SU-DHL-6 (cell line): Measurements from ENCODE around the gene C17orf107.

Experiments used
- CTCF ChIP-seq: fragments of 200-600 bp; sonication (generic); IDR thresholded peaks from one replicate; pipeline ENCODE4 v1.5.1; 2017; ENCODE audit warnings: antibody characterized with exemption, mild to moderate bottlenecking, low read length, moderate library complexity; ENCODE audit not compliant: insufficient read depth, poor library complexity, severe bottlenecking
- EZH2phosphoT487 ChIP-seq: fragments of 200-600 bp; sonication (generic), shearing (Covaris generic); conservative IDR thresholded peaks from 2 replicates; pipeline ENCODE4 v1.6.1; 2018; ENCODE audit warnings: mild to moderate bottlenecking, antibody characterized with exemption, low read length, moderate library complexity, mixed read lengths

- TF ChIP-seq CTCF (no peak), EZH2phosphoT487 (no peak)
These were observed 20.2 kb downstream of the C17orf107 start for GRCh38 chr17:4919511-4920047.
